OCI-LY3 (cell line): ENCODE results near the gene CATSPERZ.
A peak's percentile ranks its signal among the peaks of the same experiment; 100 is the strongest.

Source experiments
- H2AFZ ChIP-seq: fragments of 200-600, 300-600 bp; shearing (Covaris generic); 2 replicates; pipeline ENCODE4 v1.6.0; 2014; ENCODE audit warnings: antibody characterized with exemption, low read depth, low read length
- H3K27ac ChIP-seq: fragments of 200-600, 300-600 bp; sonication (generic); 2 replicates; pipeline ENCODE4 v1.5.1; 2014; ENCODE audit warnings: mild to moderate bottlenecking, low read length, moderate library complexity, mixed read lengths
- H3K27me3 ChIP-seq: fragments of 200-600, 300-600 bp; sonication (generic); 2 replicates; pipeline ENCODE4 v1.6.1; 2014; ENCODE audit warnings: low read depth, low read length, mixed read lengths
- H3K36me3 ChIP-seq: fragments of 200-600, 300-600 bp; sonication (generic); replicated peaks from 2 replicates; pipeline ENCODE3; 2014; ENCODE audit warnings: low read depth, low read length, mixed read lengths
- H3K4me1 ChIP-seq: fragments of 300-600, 200-600 bp; sonication (generic); 2 replicates; pipeline ENCODE4 v1.6.1; 2014; ENCODE audit warnings: low read length, mixed read lengths
- H3K4me2 ChIP-seq: fragments of 200-600, 300-600 bp; sonication (generic); 2 replicates; pipeline ENCODE4 v1.6.1; 2014; ENCODE audit warnings: low read length, mixed read lengths
- H3K4me3 ChIP-seq: fragments of 300-600, 200-600 bp; sonication (generic); 2 replicates; pipeline ENCODE4 v1.5.1; 2014; ENCODE audit warnings: antibody characterized with exemption, mild to moderate bottlenecking, low read length, moderate library complexity
- H3K79me2 ChIP-seq: fragments of 300-600, 200-600 bp; shearing (Covaris generic); 2 replicates; pipeline ENCODE4 v1.6.1; 2014; ENCODE audit warnings: mild to moderate bottlenecking, low read length, mixed read lengths
- H3K9ac ChIP-seq: fragments of 300-600, 200-600 bp; shearing (Covaris generic); 2 replicates; pipeline ENCODE4 v1.6.0; 2014; ENCODE audit warnings: mild to moderate bottlenecking, low read length, moderate library complexity
- H3K9me3 ChIP-seq: fragments of 200-600, 300-600 bp; shearing (Covaris generic); 2 replicates; pipeline ENCODE4 v1.6.1; 2014; ENCODE audit warnings: low read length, mixed read lengths; ENCODE audit not compliant: insufficient read depth
- H4K20me1 ChIP-seq: fragments of 200-600, 300-600 bp; sonication (generic); 2 replicates; pipeline ENCODE4 v1.6.1; 2016; ENCODE audit warnings: low read length, mixed read lengths; ENCODE audit not compliant: insufficient read depth
- CTCF ChIP-seq: fragments of 200-600, 300-600 bp; sonication (generic); IDR thresholded peaks from 2 replicates; pipeline ENCODE4 v1.5.1; 2014; ENCODE audit warnings: antibody characterized with exemption, low read length, low read depth
- EZH2phosphoT487 ChIP-seq: fragments of 200-600 bp; shearing (Covaris generic); IDR thresholded peaks from 2 replicates; pipeline ENCODE4 v1.6.1; 2018; ENCODE audit warnings: antibody characterized with exemption, mixed run types, low read depth

The CATSPERZ gene

DNA sequence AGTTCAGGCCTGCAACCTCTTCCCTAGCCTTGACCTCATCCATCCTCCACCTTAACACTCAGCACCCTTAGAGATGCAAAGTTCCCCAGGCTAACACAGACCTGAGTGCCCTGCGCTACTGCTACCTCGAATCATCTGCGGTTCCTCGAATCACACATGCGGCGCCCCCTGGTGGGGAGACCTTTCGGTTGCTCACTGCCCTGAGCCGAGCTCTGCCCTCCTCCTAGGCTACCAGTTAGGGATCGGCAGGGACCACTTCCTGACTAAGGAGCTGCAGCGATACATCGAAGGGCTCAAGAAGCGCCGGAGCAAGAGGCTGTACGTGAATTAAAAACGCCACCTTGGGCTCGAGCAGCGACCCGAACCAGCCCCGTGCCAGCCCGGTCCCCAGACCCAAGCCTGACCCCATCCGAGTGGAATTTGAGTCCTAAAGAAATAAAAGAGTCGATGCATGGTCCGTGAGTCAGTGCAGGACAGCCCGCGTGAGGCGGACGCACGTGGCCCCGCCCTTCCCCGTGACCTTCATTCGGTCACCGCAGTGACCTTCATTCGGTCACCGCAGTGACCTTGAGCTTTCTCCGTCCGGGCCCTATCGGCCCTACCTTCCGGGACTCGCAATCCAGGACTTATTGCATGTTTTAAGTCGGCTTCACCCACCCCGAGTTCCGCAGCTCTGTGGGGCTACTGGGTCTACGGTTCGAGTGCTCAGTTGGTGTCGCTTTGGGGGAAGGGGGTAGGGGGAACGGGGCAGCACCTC is 4.3 kb downstream of the CATSPERZ start:
- Histone ChIP-seq H3K27me3 (no peaks in the 10 kb centered on the region), H4K20me1 (no peaks in the 10 kb centered on the region), H3K9ac (peak overlapping the region; percentile 98), H2AFZ (peak overlapping the region; percentile 73), H3K9me3 (no peaks in the 10 kb centered on the region), H3K4me2 (peak overlapping the region; percentile 86), H3K4me1 (peaks cover 22% of the 10 kb centered on the region), H3K4me3 (peak overlapping the region; percentile 91), H3K27ac (peak overlapping the region; percentile 93), H3K79me2 (peaks cover 26% of the 10 kb centered on the region), H3K36me3 (no peaks in the 10 kb centered on the region)
- TF ChIP-seq EZH2phosphoT487 = no peak
- peak; percentile 97 for TF ChIP-seq CTCF

DNA sequence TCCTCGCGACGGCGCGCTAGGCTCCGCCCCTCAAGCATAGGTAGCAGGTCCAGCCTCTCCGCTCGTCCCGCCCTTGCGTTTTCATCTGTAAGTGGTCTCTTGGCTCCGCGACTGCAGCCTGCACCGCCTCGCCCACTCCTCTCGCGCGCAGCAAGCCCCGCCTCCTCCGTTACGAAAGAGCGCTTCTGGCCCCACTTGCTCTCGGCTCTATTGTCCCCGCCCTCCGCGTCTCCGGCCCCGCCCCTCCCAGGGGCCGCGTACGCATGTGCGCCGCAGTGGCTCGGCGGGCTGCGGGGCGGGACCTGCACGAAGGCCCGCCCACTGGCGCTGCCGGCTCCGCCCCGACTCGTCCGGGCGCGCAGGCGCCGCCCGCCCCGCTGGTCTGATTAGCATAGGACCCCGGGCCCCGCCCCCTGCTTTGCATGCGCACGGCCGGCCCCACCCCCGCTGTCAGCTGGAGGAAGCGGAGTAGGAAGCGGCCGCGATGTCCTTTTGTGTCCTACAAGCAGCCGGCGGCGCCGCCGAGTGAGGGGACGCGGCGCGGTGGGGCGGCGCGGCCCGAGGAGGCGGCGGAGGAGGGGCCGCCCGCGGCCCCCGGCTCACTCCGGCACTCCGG is 5.0 kb downstream of the CATSPERZ start, which contains the start of gene ESRRA:
TSS of gene ESRRA (plus strand) at position 450 of the 616 bp plus-strand sequence. CDS start 1,656 bp downstream, outside the sequence.
- H3K27me3 ChIP-seq = no peaks in the 10 kb centered on the region
- H3K4me1 ChIP-seq = peaks cover 22% of the 10 kb centered on the region
- H3K27ac ChIP-seq = peak within 1 kb of the TSS; percentile 93
- H3K9me3 ChIP-seq = no peaks in the 10 kb centered on the region
- peaks cover 3% of the 10 kb centered on the region for H3K36me3 ChIP-seq
- H3K4me3 ChIP-seq = peak within 1 kb of the TSS; percentile 92
- no peaks in the 10 kb centered on the region for H4K20me1 ChIP-seq
- H3K4me2 ChIP-seq = peak within 1 kb of the TSS; percentile 90
- peak within 1 kb of the TSS; percentile 73 for H2AFZ ChIP-seq
- peaks cover 32% of the 10 kb centered on the region for H3K79me2 ChIP-seq
- H3K9ac ChIP-seq = peak within 1 kb of the TSS; percentile 98
- TF ChIP-seq CTCF (no peak), EZH2phosphoT487 (no peak)

- Histone ChIP-seq H3K36me3 (peaks cover 6% of the 10 kb centered on the region), H3K9me3 (no peaks in the 10 kb centered on the region), H3K79me2 (peaks cover 36% of the 10 kb centered on the region), H3K27me3 (no peaks in the 10 kb centered on the region), H4K20me1 (no peaks in the 10 kb centered on the region), H3K4me2 (peak overlapping the region; percentile 90), H3K4me3 (peak overlapping the region; percentile 92), H2AFZ (peak overlapping the region; percentile 44; the same call in 1 of the 2 replicates), H3K4me1 (peaks cover 22% of the 10 kb centered on the region), H3K9ac (peak overlapping the region; percentile 88), H3K27ac (peak overlapping the region; percentile 66)
- no peak for TF ChIP-seq EZH2phosphoT487
- peak; percentile 72 for TF ChIP-seq CTCF
Measured at GRCh38 chr11:64305691-64306562, 5.8 kb downstream of the CATSPERZ start.

- no peak for TF ChIP-seq EZH2phosphoT487
- no peak for TF ChIP-seq CTCF
- peaks cover 7% of the 10 kb centered on the region for H3K36me3 ChIP-seq
- no peaks in the 10 kb centered on the region for H3K27me3 ChIP-seq
- peaks cover 22% of the 10 kb centered on the region for H3K4me1 ChIP-seq
- no peaks in the 10 kb centered on the region for H3K9me3 ChIP-seq
- peaks cover 41% of the 10 kb centered on the region for H3K79me2 ChIP-seq
- no peaks in the 10 kb centered on the region for H4K20me1 ChIP-seq
- H2AFZ ChIP-seq = no peak overlapping the region; the same call in 1 of the 2 replicates
- peak overlapping the region; percentile 66 for H3K27ac ChIP-seq
- H3K4me2 ChIP-seq = peak overlapping the region; percentile 90
- H3K9ac ChIP-seq = peak overlapping the region; percentile 88
- H3K4me3 ChIP-seq = peak overlapping the region; percentile 92
Measured at GRCh38 chr11:64306563-64306875, 6.4 kb downstream of the CATSPERZ start.
